Uterus (tissue), 2 donors: ENCODE measurements around the gene RASA3.

Source experiments
- CTCF ChIP-seq, 4 experiments: fragments of 200-600 bp in 2 of 4; fragments of 450-650 bp in 2 of 4; sonication (generic) in 2 of 4; IDR thresholded peaks; one replicate each; pipeline ENCODE4 v1.5.1; 2016 to 2019; ENCODE audit warnings: antibody characterized with exemption in 4 of 4, mild to moderate bottlenecking in 2 of 4, moderate library complexity in 1 of 4
- POLR2A ChIP-seq, 2 donors: fragments of 450-650 bp; IDR thresholded peaks; one replicate each; pipeline ENCODE4 v1.6.1; 2016; ENCODE audit warnings: antibody characterized with exemption in 2 of 2, mild to moderate bottlenecking in 1 of 2, moderate library complexity in 1 of 2

- TF ChIP-seq CTCF (IDR thresholded peaks at IDR 0.05) = no peak
- TF ChIP-seq POLR2A (IDR thresholded peaks at IDR 0.05) = no peak
Observed at GRCh38 chr13:114067886-114068651, 64.4 kb downstream of the RASA3 start.
